Kidney (tissue), 14 donors: ENCODE data around the gene SPOCK1. TPM values are rescaled to one million over a fixed set of nuclear protein-coding genes. Genes with fewer than 3 reads are reported as not detected.

ENCODE experiments used
- DNase-seq, 5 donors: peaks; one replicate each; pipeline ENCODE4 v3.0.0-alpha.2; 2013 to 2020
- FAIRE-seq: peaks from 2 replicates; lab custom pipeline; 2012; peaks lifted over from hg19 to GRCh38; lab: Jason Lieb, UNC
- H3K27ac ChIP-seq, 2 donors: one replicate each; pipeline ENCODE4 v1.7.0; 2013; ENCODE audit warnings: low read depth in 2 of 2, low read length in 2 of 2, inconsistent platforms in 1 of 2
- H3K27me3 ChIP-seq: one replicate; pipeline ENCODE4 v1.7.1; 2013; ENCODE audit warnings: low read length, inconsistent platforms; ENCODE audit not compliant: control insufficient read depth, insufficient read depth
- H3K36me3 ChIP-seq, 3 donors: one replicate each; pipeline versions ENCODE4 v1.7.0 to v1.7.1; 2013; ENCODE audit warnings: low read length in 3 of 3, control low read depth in 1 of 3, inconsistent platforms in 1 of 3; ENCODE audit not compliant: insufficient read depth in 3 of 3, control insufficient read depth in 2 of 3
- H3K4me1 ChIP-seq, 3 donors: one replicate each; pipeline versions ENCODE4 v1.7.0 to v1.7.1; 2013; ENCODE audit warnings: low read length in 3 of 3, inconsistent platforms in 1 of 3, low read depth in 1 of 3; ENCODE audit not compliant: control insufficient read depth in 2 of 3, insufficient read depth in 2 of 3
- H3K4me3 ChIP-seq, 3 donors: one replicate each; pipeline versions ENCODE4 v1.7.0 to v1.8.1; 2013; ENCODE audit warnings: low read length in 3 of 3, control low read depth in 1 of 3, inconsistent platforms in 1 of 3
- H3K9ac ChIP-seq, 3 donors: one replicate each; pipeline versions ENCODE4 v1.7.0 to v1.7.1; 2013; ENCODE audit warnings: low read length in 3 of 3, control low read depth in 1 of 3, inconsistent platforms in 1 of 3
- H3K9me3 ChIP-seq, 3 donors: one replicate each; pipeline versions ENCODE4 v1.7.0 to v1.7.1; 2013; ENCODE audit warnings: low read length in 3 of 3, control low read depth in 1 of 3, inconsistent platforms in 1 of 3; ENCODE audit not compliant: control insufficient read depth in 2 of 3, insufficient read depth in 1 of 3
- intact Hi-C: fragments of 100-400 bp; cut with DNase I; formaldehyde crosslinking; loops from one replicate; pipeline ENCODE4 v1.11.1; 2022
- polyA plus RNA-seq: library from polyadenylated mRNA; stranded (reverse); fragments of 350-450 nt; fragmentation: Illumina TruSeq; extraction: RNeasy Lipid Tissue Mini Kit (QIAGEN cat#74804); gene quantifications from one replicate; pipeline ENCODE4 v1.2.3, GENCODE V29; 2014; ENCODE audit warnings: low read depth, low replicate concordance; ENCODE audit not compliant: insufficient read depth
- total RNA-seq: library from RNA; stranded (reverse); fragmentation: NEBNext Ultra II Directional; extraction: Animal tissue kit (Norgen Biotek cat#: 25700); gene quantifications from one replicate; pipeline ENCODE4 v1.2.1, GENCODE V29; 2021
- TF ChIP-seq, protein P1 (sequence below): IDR thresholded peaks from 3 replicates; pipeline ENCODE4 v1.5.1; 2012; ENCODE audit warnings: mild to moderate bottlenecking, moderate library complexity, borderline replicate concordance; ENCODE audit not compliant: insufficient read depth; ENCODE audit errors: extremely low read depth
- donor health status: control.
- donor health status: control.
- donor health status: control.
- donor health status: control.
- donor health status: control.
- donor health status: DM: yes; HTN: yes; CAD: no.
- donor health status: Normal renal cell carcinoma (clear cell type).

Gene SPOCK1
- total and polyA plus RNA-seq, 2 donors from 2014 or later = 15.7 to 32.8 TPM

DNA sequence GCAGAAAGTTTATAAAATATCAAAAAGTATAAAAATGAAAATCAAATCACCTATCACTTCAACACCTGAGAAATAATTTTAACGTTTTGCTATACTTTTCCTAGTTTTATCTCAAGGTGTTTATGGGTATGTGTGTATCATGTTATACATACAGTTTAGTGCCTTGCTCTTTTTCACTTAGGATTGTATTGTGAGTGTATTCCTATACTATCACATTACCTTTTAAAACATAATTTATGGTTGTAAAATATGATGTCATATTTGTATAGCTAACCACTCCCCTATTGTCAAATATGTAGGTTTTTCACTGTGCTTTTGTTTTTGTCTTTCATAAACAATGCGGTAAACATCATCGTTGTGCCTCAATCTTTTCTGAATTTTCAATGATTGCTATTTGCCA lies 479.9 kb downstream of the SPOCK1 start:
- TF ChIP-seq, protein P1, sequence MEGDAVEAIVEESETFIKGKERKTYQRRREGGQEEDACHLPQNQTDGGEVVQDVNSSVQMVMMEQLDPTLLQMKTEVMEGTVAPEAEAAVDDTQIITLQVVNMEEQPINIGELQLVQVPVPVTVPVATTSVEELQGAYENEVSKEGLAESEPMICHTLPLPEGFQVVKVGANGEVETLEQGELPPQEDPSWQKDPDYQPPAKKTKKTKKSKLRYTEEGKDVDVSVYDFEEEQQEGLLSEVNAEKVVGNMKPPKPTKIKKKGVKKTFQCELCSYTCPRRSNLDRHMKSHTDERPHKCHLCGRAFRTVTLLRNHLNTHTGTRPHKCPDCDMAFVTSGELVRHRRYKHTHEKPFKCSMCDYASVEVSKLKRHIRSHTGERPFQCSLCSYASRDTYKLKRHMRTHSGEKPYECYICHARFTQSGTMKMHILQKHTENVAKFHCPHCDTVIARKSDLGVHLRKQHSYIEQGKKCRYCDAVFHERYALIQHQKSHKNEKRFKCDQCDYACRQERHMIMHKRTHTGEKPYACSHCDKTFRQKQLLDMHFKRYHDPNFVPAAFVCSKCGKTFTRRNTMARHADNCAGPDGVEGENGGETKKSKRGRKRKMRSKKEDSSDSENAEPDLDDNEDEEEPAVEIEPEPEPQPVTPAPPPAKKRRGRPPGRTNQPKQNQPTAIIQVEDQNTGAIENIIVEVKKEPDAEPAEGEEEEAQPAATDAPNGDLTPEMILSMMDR = no peak
- Histone ChIP-seq H3K36me3 (no peaks in the 10 kb centered on the region), H3K4me1 (no peaks in the 10 kb centered on the region), H3K27ac (no peak overlapping the region), H3K9ac (no peak overlapping the region), H3K9me3 (no peaks in the 10 kb centered on the region), H3K27me3 (no peaks in the 10 kb centered on the region), H3K4me3 (no peak overlapping the region)
- FAIRE-seq (peak; percentile 3), DNase-seq (no peak)
- intact Hi-C loops = no loop called here

DNA sequence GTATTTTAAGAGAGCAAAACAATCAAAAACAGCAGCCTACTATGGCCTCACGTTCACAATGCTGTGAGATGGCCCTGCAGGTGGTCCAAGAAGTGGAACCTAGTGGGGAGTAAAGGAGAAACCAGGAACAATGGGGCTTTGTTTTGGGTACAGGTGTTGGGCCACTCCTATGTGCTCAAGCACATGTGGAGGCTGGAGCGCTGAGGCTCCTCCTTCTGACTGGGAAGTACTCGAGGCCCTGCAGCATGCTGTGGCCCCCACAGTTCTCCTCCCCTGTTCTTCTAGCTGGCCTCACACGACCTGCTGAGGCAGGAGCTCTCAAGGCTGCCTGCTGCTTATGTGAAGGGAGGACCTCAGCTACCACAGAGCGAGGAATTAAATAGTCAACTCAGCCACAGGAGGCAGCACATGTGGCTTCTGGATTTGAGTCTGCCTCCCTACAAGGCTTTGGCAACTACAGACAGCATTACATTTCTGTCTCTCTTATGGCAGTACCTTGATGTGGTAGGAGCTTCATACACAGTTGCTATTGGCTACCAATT lies 482.3 kb downstream of the SPOCK1 start:
- Histone ChIP-seq H3K9me3 (no peaks in the 10 kb centered on the region), H3K9ac (no peak overlapping the region), H3K4me1 (no peaks in the 10 kb centered on the region), H3K27ac (no peak overlapping the region), H3K4me3 (no peak overlapping the region), H3K27me3 (no peaks in the 10 kb centered on the region), H3K36me3 (no peaks in the 10 kb centered on the region)
- intact Hi-C loops = no loop called here
- TF ChIP-seq, protein P1 = no peak
- FAIRE-seq = no peak
- DNase-seq = no peak

DNA sequence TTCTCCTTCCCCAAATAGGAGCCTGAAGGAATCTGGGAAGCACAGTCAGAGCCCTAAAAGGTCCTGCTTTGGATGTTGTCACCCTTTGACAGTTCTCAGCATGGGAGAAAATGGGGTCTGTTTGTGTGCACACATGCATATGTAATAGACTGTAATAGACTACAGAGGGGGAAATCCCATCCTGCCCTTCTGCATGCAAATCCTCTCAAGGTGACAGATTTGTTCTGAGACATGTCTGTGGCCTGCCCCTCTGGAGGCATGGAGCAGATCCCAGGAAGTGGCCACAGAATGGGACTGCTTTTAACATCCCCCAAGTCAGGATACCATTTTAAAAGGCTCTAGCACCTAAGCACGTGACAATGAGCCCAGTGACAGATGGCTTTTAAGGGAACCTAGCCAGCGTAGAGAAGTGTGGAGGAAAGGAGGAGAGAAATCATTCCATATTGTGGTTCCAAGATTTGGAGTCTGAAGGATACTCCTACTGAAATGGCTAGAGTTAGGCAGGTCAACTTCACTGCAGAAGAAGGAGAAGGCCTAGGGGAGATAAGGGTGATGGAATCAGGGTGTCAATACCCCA lies 483.5 kb downstream of the SPOCK1 start:
- Histone ChIP-seq H3K9me3 (no peaks in the 10 kb centered on the region), H3K4me1 (no peaks in the 10 kb centered on the region), H3K4me3 (no peak overlapping the region), H3K9ac (no peak overlapping the region), H3K27ac (no peak overlapping the region), H3K36me3 (no peaks in the 10 kb centered on the region), H3K27me3 (no peaks in the 10 kb centered on the region)
- no peak for FAIRE-seq
- intact Hi-C loops = no loop called here
- DNase-seq = no peak
- TF ChIP-seq, protein P1 = no peak
